Measurements from ENCODE around the gene CD276.

- TF ChIP-seq CTCF (conservative IDR thresholded peaks at IDR 0.05; ENCODE audit: low read length) (no peak), EZH2phosphoT487 (IDR thresholded peaks at IDR 0.05; ENCODE audit: borderline replicate concordance, low read depth, low read length) (no peak)
These were observed 29.5 kb upstream of the CD276 start for GRCh38 chr15:73654659-73655058.

Data from OCI-LY7 (cell line).